GM19324 (cell line): ENCODE data around the gene PPEF2.

Experiments
- ATAC-seq: cut with Tn5 transposase; IDR thresholded peaks from one replicate; pipeline ENCODE4 v1.9.1; 2021; ENCODE audit warnings: mild to moderate bottlenecking, moderate library complexity; ENCODE audit not compliant: unreplicated experiment, low FRiP score

The PPEF2 gene

GRCh38 chr4:75841641-75842520, 60.4 kb downstream of the PPEF2 start:
- ATAC-seq, result no peak

GRCh38 chr4:75834772-75835154, 67.5 kb downstream of the PPEF2 start:
- ATAC-seq, result no peak

GRCh38 chr4:75834095-75834771, 68.0 kb downstream of the PPEF2 start:
- no peak for ATAC-seq

GRCh38 chr4:75831856-75832405, 70.3 kb downstream of the PPEF2 start:
- no peak for ATAC-seq

- no peak for ATAC-seq
Measured at GRCh38 chr4:75830906-75831305, 71.3 kb downstream of the PPEF2 start.

GRCh38 chr4:75823812-75824211, 78.4 kb downstream of the PPEF2 start:
- no peak for ATAC-seq

GRCh38 chr4:75822416-75822815, 79.8 kb downstream of the PPEF2 start:
- no peak for ATAC-seq

- no peak for ATAC-seq
Measured at GRCh38 chr4:75821966-75822365, 80.3 kb downstream of the PPEF2 start.

- no peak for ATAC-seq
Measured at GRCh38 chr4:75821216-75821615, 81.0 kb downstream of the PPEF2 start.

- no peak for ATAC-seq
Measured at GRCh38 chr4:75820676-75821075, 81.6 kb downstream of the PPEF2 start.

- no peak for ATAC-seq
Measured at GRCh38 chr4:75820197-75820596, 82.1 kb downstream of the PPEF2 start.

- no peak for ATAC-seq
Measured at GRCh38 chr4:75819121-75819520, 83.1 kb downstream of the PPEF2 start.

- ATAC-seq, result no peak
Measured at GRCh38 chr4:75817901-75818300, 84.4 kb downstream of the PPEF2 start.
